Tibial nerve (tissue), 4 donors: ENCODE data around the gene PDE3A. TPM values are rescaled to one million over a fixed set of nuclear protein-coding genes. Genes with fewer than 3 reads are reported as not detected.

Experiments
- DNase-seq, 2 donors: peaks; one replicate each; pipeline ENCODE4 v3.0.0-alpha.2; 2019; ENCODE audit warnings: low spot score in 2 of 2
- H3K27ac ChIP-seq, 4 donors: fragments of 200-600 bp; sonication (generic) in 3 of 4; one replicate each; pipeline ENCODE4 v1.5.1; 2017 to 2019; ENCODE audit warnings: mild to moderate bottlenecking in 1 of 4
- H3K27me3 ChIP-seq, 2 donors: fragments of 200-600 bp; sonication (generic) in 1 of 2; one replicate each; pipeline versions ENCODE4 v1.5.1 to v1.6.0; 2017 to 2019
- H3K36me3 ChIP-seq, 3 donors: fragments of 200-600 bp; sonication (generic); one replicate each; pipeline ENCODE4 v1.5.1; 2018 to 2019
- H3K4me1 ChIP-seq, 4 donors: fragments of 200-600 bp; sonication (generic) in 3 of 4; one replicate each; pipeline ENCODE4 v1.5.1; 2017 to 2019
- H3K4me3 ChIP-seq, 4 donors: fragments of 200-600 bp; sonication (generic) in 3 of 4; one replicate each; pipeline ENCODE4 v1.5.1; 2017 to 2019; ENCODE audit warnings: mild to moderate bottlenecking in 1 of 4, moderate library complexity in 1 of 4
- H3K9me3 ChIP-seq, 4 donors: fragments of 200-600 bp; sonication (generic) in 3 of 4; one replicate each; pipeline ENCODE4 v1.5.1; 2017 to 2019
- EP300 ChIP-seq, 2 donors: sonication (generic); formaldehyde crosslinking; IDR thresholded peaks; one replicate each; pipeline ENCODE4 v1.6.1; 2017; ENCODE audit warnings: antibody characterized with exemption in 2 of 2, mild to moderate bottlenecking in 1 of 2
- POLR2A ChIP-seq, 2 donors: fragments of 450-650 bp; IDR thresholded peaks; one replicate each; pipeline ENCODE4 v1.6.1; 2017; ENCODE audit warnings: antibody characterized with exemption in 2 of 2, mild to moderate bottlenecking in 2 of 2, moderate library complexity in 2 of 2
- WGBS, 2 donors: methylation state at CpG; one replicate each; pipeline ENCODE4 v1.1.5; 2018; 5-methylcytosine and 5-hydroxymethylcytosine counted together
- total RNA-seq, 4 donors: library from RNA; depleted of rRNA; stranded (reverse); fragments of >200 nt; gene quantifications; one replicate each; pipeline ENCODE4 v1.1.0, GENCODE V29; 2016
- TF ChIP-seq, protein P1 (sequence below), 5 experiments: fragments of 200-600 bp in 3 of 5; fragments of 450-650 bp in 2 of 5; sonication (generic) in 3 of 5; IDR thresholded peaks; one replicate each; pipeline ENCODE4 v1.5.1; 2016 to 2019; ENCODE audit warnings: antibody characterized with exemption in 5 of 5, mild to moderate bottlenecking in 3 of 5, moderate library complexity in 2 of 5

Gene PDE3A
- total RNA-seq, 4 donors from 2014 or later = 11.4 to 17.6 (median 12.9) TPM

DNA sequence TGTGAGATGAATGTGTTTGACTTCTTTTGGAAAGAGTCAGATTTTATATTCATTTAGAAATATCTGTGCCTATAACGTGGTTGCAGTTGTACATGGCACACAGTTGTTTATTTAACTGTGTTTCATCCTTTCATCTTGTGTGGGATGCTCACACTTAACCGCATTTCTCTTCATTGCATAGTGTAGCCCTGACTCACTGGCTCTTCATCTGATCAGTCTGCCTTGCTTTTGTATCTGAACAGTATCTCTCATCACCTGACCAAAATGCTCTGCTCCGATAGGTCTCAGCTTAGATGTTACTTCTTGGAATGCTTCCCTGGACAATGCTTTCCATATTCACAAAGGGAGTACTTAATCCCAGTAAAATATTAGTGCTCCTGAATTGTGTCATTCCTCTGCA lies 83.4 kb downstream of the PDE3A start:
- Histone ChIP-seq H3K36me3 (no peaks in the 10 kb centered on the region), H3K27ac (no peak overlapping the region), H3K27me3 (no peaks in the 10 kb centered on the region), H3K4me3 (no peak overlapping the region), H3K9me3 (no peaks in the 10 kb centered on the region), H3K4me1 (peaks cover 0 to 8% (median 2%) of the 10 kb centered on the region in 4 donors)
- TF ChIP-seq, protein P1, sequence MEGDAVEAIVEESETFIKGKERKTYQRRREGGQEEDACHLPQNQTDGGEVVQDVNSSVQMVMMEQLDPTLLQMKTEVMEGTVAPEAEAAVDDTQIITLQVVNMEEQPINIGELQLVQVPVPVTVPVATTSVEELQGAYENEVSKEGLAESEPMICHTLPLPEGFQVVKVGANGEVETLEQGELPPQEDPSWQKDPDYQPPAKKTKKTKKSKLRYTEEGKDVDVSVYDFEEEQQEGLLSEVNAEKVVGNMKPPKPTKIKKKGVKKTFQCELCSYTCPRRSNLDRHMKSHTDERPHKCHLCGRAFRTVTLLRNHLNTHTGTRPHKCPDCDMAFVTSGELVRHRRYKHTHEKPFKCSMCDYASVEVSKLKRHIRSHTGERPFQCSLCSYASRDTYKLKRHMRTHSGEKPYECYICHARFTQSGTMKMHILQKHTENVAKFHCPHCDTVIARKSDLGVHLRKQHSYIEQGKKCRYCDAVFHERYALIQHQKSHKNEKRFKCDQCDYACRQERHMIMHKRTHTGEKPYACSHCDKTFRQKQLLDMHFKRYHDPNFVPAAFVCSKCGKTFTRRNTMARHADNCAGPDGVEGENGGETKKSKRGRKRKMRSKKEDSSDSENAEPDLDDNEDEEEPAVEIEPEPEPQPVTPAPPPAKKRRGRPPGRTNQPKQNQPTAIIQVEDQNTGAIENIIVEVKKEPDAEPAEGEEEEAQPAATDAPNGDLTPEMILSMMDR (IDR thresholded peaks at IDR 0.05) = no peak
- TF ChIP-seq POLR2A (IDR thresholded peaks at IDR 0.05) (no peak), EP300 (IDR thresholded peaks at IDR 0.05) (no peak)
- 82 to 86% methylated on average over 3 of the region's 3 CpGs for WGBS, 2 donors
- DNase-seq = no peak

DNA sequence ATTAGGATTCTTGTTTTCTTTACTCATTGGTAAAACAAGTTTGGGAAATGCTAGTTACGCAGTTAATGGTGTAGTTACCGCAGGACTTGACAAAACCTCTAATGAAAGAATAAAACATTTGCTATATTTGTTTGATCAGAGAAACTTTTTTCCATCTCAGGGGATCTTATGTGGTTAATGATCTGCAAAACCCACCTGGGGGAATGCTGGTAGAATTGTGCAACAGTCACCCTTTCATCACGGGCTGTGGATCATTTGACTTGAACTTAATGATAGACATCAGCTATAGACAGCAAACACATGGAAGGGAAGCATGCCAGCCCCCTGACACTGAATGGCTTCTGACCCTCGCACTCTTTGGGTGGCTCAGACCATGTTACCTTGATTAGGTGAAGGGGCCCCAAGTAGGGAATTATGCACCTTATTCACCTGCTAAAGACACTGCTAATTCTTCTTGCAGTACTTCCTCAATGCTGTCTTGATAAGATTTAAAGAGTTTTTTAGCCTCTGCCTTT lies 84.2 kb downstream of the PDE3A start:
- 92 to 96% methylated on average over 4 of the region's 4 CpGs for WGBS, 2 donors
- H3K4me3 ChIP-seq = no peak overlapping the region
- TF ChIP-seq POLR2A (IDR thresholded peaks at IDR 0.05) (no peak), EP300 (IDR thresholded peaks at IDR 0.05) (no peak)
- TF ChIP-seq, protein P1 (IDR thresholded peaks at IDR 0.05) = no peak
- H3K27ac ChIP-seq = no peak overlapping the region
- H3K9me3 ChIP-seq = no peaks in the 10 kb centered on the region
- DNase-seq = no peak
- H3K4me1 ChIP-seq = peaks cover 0 to 8% (median 2%) of the 10 kb centered on the region in 4 donors
- no peaks in the 10 kb centered on the region for H3K27me3 ChIP-seq
- no peaks in the 10 kb centered on the region for H3K36me3 ChIP-seq

DNA sequence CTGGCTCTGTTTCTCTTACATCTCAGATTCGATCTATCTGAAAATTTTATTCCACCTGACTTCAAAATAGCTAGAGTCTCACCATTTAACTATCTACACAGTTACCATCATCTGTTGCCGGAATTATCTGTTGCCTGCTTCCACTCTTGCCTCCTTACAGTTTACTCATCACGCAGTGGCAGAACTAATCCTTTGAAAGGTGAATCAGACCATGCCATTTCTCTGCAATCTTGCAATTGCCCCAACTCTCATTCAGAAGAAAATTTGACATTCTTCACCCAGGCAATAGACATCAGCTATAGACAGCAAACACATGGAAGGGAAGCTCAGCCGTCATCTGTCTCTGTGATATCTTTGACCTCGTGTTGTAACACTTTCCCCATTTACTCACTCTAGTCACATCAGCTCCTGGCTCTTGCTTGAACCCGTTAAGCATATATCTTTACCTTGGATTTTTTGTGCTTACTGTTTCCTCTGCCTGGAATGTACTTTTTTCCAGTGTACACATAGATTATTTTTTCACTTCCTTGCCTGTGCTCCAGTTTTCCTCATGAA lies 85.5 kb downstream of the PDE3A start:
- TF ChIP-seq, protein P1 (IDR thresholded peaks at IDR 0.05) = no peak
- TF ChIP-seq POLR2A (IDR thresholded peaks at IDR 0.05) = no peak
- H3K27me3 ChIP-seq = no peaks in the 10 kb centered on the region
- no peak overlapping the region for H3K4me3 ChIP-seq
- H3K9me3 ChIP-seq = no peaks in the 10 kb centered on the region
- peaks cover 0 to 8% (median 2%) of the 10 kb centered on the region in 4 donors for H3K4me1 ChIP-seq
- no peak for DNase-seq
- H3K27ac ChIP-seq = no peak overlapping the region
- H3K36me3 ChIP-seq = no peaks in the 10 kb centered on the region
- WGBS, 2 donors = 93 to 97% methylated on average over 6 of the region's 6 CpGs

DNA sequence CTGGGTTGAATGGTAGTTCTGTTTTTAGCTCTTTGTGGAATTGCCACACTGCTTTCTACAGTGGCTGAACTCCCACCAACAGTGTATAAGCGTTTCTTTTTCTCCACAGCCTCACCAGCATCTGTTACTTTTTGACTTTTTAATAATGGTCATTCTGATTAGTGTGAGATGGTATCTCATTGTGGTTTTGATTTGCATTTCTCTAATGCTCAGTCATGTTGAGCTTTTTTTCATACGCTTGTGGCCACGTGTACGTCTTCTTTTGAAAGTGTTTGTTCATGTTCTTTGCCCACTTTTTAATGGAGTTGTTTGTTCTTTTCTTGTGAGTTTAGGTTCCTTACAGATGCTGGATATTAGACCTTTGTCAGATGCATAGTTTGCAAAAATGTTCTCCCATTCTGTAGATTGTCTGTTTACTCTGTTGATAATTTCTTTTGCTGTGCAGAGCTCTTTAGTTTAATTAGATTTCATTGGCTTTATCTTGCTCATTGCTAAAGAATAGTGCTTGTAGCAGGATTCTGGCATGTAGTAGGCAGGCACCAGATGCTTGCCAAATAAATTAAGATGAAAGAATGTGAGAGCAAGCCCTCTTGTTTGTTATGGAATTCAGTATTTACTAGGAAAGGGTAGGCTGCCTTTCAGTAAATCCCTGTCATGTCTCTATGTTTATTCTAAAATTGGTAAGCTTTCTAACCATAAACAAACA lies 86.8 kb downstream of the PDE3A start:
- no peaks in the 10 kb centered on the region for H3K36me3 ChIP-seq
- no peaks in the 10 kb centered on the region for H3K27me3 ChIP-seq
- WGBS, 2 donors = 27 to 35% methylated on average over 4 of the region's 4 CpGs
- no peak for TF ChIP-seq EP300 (IDR thresholded peaks at IDR 0.05)
- no peak for TF ChIP-seq POLR2A (IDR thresholded peaks at IDR 0.05)
- TF ChIP-seq, protein P1 (IDR thresholded peaks at IDR 0.05) = no peak
- H3K4me3 ChIP-seq = no peak overlapping the region
- no peaks in the 10 kb centered on the region for H3K9me3 ChIP-seq
- H3K27ac ChIP-seq = no peak overlapping the region
- H3K4me1 ChIP-seq = peaks cover 0 to 8% (median 2%) of the 10 kb centered on the region in 4 donors
- no peak for DNase-seq

- peaks cover 0 to 8% (median 2%) of the 10 kb centered on the region in 4 donors for H3K4me1 ChIP-seq
- 91 to 97% methylated on average over 2 of the region's 2 CpGs for WGBS, 2 donors
- TF ChIP-seq EP300 (IDR thresholded peaks at IDR 0.05) (no peak), POLR2A (IDR thresholded peaks at IDR 0.05) (no peak)
- TF ChIP-seq, protein P1 (IDR thresholded peaks at IDR 0.05) = no peak
- DNase-seq = no peak
- no peaks in the 10 kb centered on the region for H3K9me3 ChIP-seq
- H3K27ac ChIP-seq = no peak overlapping the region
- no peaks in the 10 kb centered on the region for H3K36me3 ChIP-seq
- no peak overlapping the region for H3K4me3 ChIP-seq
- no peaks in the 10 kb centered on the region for H3K27me3 ChIP-seq
Observed at GRCh38 chr12:20457582-20457981, 89.2 kb downstream of the PDE3A start.
